Fibroblast of peridontal ligament (primary cell): ENCODE measurements around the gene ANKRD26.

Source experiments
- DNase-seq: peaks from one replicate; pipeline ENCODE4 v3.0.0-alpha.2; 2010; ENCODE audit errors: extremely low read depth

Gene ANKRD26

GRCh38 chr10:27020243-27020642 lies 80.1 kb downstream of the ANKRD26 start:
- no peak for DNase-seq

- no peak for DNase-seq
Measured at GRCh38 chr10:27019827-27020226, 80.5 kb downstream of the ANKRD26 start.

- no peak for DNase-seq
Measured at GRCh38 chr10:26997610-26998009, 102.7 kb downstream of the ANKRD26 start.

GRCh38 chr10:26994743-26995142 lies 105.6 kb downstream of the ANKRD26 start:
- peak; percentile 29 for DNase-seq

GRCh38 chr10:26987851-26988250 lies 112.4 kb downstream of the ANKRD26 start:
- DNase-seq: no peak

- no peak for DNase-seq
Measured at GRCh38 chr10:26983156-26983555, 117.1 kb downstream of the ANKRD26 start.

GRCh38 chr10:26982058-26982457 lies 118.2 kb downstream of the ANKRD26 start:
- DNase-seq: no peak

- no peak for DNase-seq
Measured at GRCh38 chr10:26981232-26981824, 119.0 kb downstream of the ANKRD26 start.

- no peak for DNase-seq
Measured at GRCh38 chr10:26978519-26978918, 121.8 kb downstream of the ANKRD26 start.

- DNase-seq: no peak
Measured at GRCh38 chr10:26977635-26978034, 122.7 kb downstream of the ANKRD26 start.

- no peak for DNase-seq
Measured at GRCh38 chr10:26970667-26971066, 129.6 kb downstream of the ANKRD26 start.

- DNase-seq: peak; percentile 51
Measured at GRCh38 chr10:26969145-26969926, 131.0 kb downstream of the ANKRD26 start.

GRCh38 chr10:26962835-26963234 lies 137.5 kb downstream of the ANKRD26 start:
- DNase-seq: no peak

GRCh38 chr10:26960308-26960707 lies 140.0 kb downstream of the ANKRD26 start:
- peak; percentile 50 for DNase-seq

- no peak for DNase-seq
Measured at GRCh38 chr10:26959841-26960240, 140.5 kb downstream of the ANKRD26 start.
